ENCODE results near the gene RUNX1. TPM values are rescaled to one million over a fixed set of nuclear protein-coding genes. Genes with fewer than 3 reads are reported as not detected.

Gene RUNX1
- total RNA-seq, 4 donors from 2014 or later: 2.9 to 18.7 (median 7.7) TPM

DNA sequence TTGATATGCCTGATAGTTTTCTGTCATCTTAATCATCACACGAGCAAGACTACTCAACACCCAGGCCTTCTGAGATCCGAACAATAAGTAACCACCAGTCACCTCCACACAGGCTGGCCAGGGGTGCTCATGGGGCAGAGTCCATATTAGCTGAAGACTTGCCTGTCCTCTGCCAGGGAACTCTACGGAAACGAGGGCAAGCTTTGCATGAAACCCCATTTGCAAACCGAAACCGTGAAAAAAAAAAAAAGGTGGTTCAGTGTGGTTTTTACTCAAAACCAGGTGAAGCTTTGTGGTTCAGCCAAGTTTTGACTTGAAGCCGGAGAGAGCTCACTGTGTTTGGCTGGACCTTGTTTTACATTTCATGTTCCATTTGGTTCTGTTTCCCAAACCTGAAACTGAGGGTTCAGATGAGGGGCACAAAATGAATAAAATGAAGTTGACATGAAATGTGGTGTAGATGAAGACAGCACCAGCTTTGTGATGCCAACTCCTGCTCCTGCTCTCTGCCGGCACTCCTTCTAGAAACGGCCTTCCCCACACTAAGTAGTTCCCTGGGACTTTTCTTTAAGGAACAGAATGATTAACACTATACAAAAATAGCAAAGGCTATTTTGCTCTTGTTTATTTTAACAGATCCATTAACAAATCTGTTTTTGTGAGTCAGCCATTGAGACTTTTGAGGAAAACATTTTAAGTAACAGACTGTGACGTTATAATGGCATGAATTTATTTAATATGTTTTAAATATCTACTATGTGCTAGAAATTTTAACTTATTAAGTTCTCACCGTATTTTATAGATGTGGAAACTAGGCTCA, 74.7 kb downstream of the RUNX1 start:
- WGBS, 2 donors: 82 to 83% methylated on average over 11 of the region's 11 CpGs

DNA sequence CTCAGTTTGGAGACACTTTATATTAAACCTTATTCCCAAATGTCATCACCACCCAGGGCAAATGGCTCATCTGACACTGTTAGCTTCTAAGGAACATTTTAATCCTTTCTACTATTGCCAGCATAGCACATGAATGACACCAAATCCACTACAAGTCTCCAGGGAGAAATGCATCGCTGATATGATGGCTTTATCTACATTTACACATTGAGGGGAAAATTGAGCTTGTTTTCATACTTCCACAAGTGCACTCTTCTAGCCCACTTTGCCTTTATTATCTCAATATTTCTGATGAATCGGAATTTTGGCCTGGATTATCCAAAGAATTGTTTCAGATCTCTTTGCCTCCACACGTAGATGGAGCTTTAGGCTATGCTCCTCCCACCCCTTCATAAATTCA, 75.4 kb downstream of the RUNX1 start:
- Histone ChIP-seq H3K9me3 (no peaks in the 10 kb centered on the region), H3K4me1 (no peaks in the 10 kb centered on the region), H3K27me3 (no peaks in the 10 kb centered on the region), H3K4me3 (replicated peaks in 1 of 3) (no peak overlapping the region), H3K36me3 (no peaks in the 10 kb centered on the region), H3K27ac (no peak overlapping the region)
- TF ChIP-seq, protein P1, sequence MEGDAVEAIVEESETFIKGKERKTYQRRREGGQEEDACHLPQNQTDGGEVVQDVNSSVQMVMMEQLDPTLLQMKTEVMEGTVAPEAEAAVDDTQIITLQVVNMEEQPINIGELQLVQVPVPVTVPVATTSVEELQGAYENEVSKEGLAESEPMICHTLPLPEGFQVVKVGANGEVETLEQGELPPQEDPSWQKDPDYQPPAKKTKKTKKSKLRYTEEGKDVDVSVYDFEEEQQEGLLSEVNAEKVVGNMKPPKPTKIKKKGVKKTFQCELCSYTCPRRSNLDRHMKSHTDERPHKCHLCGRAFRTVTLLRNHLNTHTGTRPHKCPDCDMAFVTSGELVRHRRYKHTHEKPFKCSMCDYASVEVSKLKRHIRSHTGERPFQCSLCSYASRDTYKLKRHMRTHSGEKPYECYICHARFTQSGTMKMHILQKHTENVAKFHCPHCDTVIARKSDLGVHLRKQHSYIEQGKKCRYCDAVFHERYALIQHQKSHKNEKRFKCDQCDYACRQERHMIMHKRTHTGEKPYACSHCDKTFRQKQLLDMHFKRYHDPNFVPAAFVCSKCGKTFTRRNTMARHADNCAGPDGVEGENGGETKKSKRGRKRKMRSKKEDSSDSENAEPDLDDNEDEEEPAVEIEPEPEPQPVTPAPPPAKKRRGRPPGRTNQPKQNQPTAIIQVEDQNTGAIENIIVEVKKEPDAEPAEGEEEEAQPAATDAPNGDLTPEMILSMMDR (IDR thresholded peaks at IDR 0.05): no peak
- no peak for TF ChIP-seq POLR2A (IDR thresholded peaks at IDR 0.05)
- 90 to 97% methylated on average over 3 of the region's 3 CpGs for WGBS, 2 donors
- intact Hi-C loops (cut with DNase I): no loop called here
- DNase-seq: no peak

More for the DNA sequence above, 74.7 kb downstream of the RUNX1 start:
- Histone ChIP-seq H3K4me1 (no peaks in the 10 kb centered on the region), H3K9me3 (no peaks in the 10 kb centered on the region), H3K27ac (no peak overlapping the region), H3K27me3 (no peaks in the 10 kb centered on the region), H3K4me3 (replicated peaks in 1 of 3) (no peak overlapping the region), H3K36me3 (no peaks in the 10 kb centered on the region)
- DNase-seq: no peak
- no peak for TF ChIP-seq POLR2A (IDR thresholded peaks at IDR 0.05)
- TF ChIP-seq, protein P1 (IDR thresholded peaks at IDR 0.05): no peak
- intact Hi-C loops (cut with DNase I): no loop called here

DNA sequence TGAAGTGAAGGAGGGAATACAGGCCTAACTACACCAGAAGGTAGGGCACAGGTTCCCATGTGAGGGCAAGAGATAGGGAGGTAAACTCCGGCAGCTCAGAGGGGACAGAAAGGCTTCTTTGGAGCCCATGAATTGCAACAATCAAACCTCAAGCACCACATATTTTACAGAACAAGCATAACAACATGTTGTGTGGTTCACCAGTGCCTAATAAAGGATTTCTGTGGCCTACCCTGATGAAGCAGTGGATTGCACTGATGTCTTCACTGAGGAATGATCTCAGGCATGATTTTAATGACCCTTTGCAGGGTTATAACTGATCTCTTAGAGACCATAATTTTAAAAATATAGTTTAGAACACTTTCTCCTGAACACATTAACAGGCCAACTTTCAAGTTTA, 77.4 kb downstream of the RUNX1 start:
- DNase-seq: no peak
- Histone ChIP-seq H3K27ac (no peak overlapping the region), H3K4me3 (replicated peaks in 1 of 3) (no peak overlapping the region), H3K9me3 (no peaks in the 10 kb centered on the region), H3K4me1 (no peaks in the 10 kb centered on the region), H3K27me3 (no peaks in the 10 kb centered on the region), H3K36me3 (no peaks in the 10 kb centered on the region)
- 90 to 91% methylated on average over 1 of the region's 1 CpG for WGBS, 2 donors
- TF ChIP-seq POLR2A (IDR thresholded peaks at IDR 0.05): no peak
- TF ChIP-seq, protein P1 (IDR thresholded peaks at IDR 0.05): no peak
- intact Hi-C loops (cut with DNase I): no loop called here

DNA sequence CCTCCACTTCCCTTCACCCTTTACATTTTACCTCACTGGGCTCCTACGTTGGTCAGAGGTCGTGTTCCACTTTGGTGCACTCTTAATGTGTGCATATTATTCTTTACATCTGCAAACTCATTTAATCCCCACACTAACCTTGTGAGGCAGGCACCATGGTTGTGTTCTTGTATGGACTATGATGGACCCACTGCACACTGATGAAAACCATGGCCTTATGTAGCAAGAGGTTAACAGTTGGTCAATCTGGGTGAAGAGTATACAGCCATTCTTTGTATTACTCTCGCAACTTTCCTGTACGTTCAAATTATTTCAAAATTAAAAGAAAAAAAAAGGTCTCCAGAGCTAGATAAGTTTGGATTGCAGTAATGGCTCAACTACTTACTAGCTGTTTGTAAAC, 78.5 kb downstream of the RUNX1 start:
- Histone ChIP-seq H3K9me3 (no peaks in the 10 kb centered on the region), H3K4me3 (replicated peaks in 1 of 3) (no peak overlapping the region), H3K27ac (no peak overlapping the region), H3K27me3 (no peaks in the 10 kb centered on the region), H3K4me1 (no peaks in the 10 kb centered on the region), H3K36me3 (no peaks in the 10 kb centered on the region)
- no peak for TF ChIP-seq POLR2A (IDR thresholded peaks at IDR 0.05)
- TF ChIP-seq, protein P1 (IDR thresholded peaks at IDR 0.05): no peak
- intact Hi-C loops (cut with DNase I): no loop called here
- DNase-seq: no peak
- WGBS, 2 donors: 82 to 87% methylated on average over 4 of the region's 4 CpGs

DNA sequence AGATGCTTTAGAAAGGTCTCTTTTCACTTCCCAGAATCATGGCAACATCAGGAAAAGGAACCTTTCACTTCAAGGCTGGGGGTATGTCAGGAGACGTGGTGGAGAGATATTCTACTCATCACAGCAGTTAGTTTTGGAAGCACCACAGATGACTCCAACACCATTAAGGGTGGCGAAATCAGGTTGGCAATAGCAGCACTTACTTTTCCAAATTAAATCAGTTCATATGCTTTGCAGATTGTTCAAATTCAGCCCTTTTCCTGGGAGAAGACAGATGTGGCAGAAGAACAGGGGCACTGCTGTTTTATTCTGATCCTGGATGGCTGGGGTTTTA, 79.0 kb downstream of the RUNX1 start:
- no peaks in the 10 kb centered on the region for H3K4me1 ChIP-seq
- intact Hi-C loops (cut with DNase I): no loop called here
- WGBS, 2 donors: 84 to 96% methylated on average over 2 of the region's 2 CpGs

More for the DNA sequence above, 79.0 kb downstream of the RUNX1 start:
- Histone ChIP-seq H3K36me3 (no peaks in the 10 kb centered on the region), H3K4me3 (replicated peaks in 1 of 3) (no peak overlapping the region), H3K27me3 (no peaks in the 10 kb centered on the region), H3K27ac (no peak overlapping the region), H3K9me3 (no peaks in the 10 kb centered on the region)
- DNase-seq: no peak
- TF ChIP-seq, protein P1 (IDR thresholded peaks at IDR 0.05): no peak
- no peak for TF ChIP-seq POLR2A (IDR thresholded peaks at IDR 0.05)
